ENCODE data around the gene AKAP7.

Gene AKAP7

GRCh38 chr6:131305037-131305850 is 170.0 kb downstream of the AKAP7 start:
- TF ChIP-seq, protein P1, sequence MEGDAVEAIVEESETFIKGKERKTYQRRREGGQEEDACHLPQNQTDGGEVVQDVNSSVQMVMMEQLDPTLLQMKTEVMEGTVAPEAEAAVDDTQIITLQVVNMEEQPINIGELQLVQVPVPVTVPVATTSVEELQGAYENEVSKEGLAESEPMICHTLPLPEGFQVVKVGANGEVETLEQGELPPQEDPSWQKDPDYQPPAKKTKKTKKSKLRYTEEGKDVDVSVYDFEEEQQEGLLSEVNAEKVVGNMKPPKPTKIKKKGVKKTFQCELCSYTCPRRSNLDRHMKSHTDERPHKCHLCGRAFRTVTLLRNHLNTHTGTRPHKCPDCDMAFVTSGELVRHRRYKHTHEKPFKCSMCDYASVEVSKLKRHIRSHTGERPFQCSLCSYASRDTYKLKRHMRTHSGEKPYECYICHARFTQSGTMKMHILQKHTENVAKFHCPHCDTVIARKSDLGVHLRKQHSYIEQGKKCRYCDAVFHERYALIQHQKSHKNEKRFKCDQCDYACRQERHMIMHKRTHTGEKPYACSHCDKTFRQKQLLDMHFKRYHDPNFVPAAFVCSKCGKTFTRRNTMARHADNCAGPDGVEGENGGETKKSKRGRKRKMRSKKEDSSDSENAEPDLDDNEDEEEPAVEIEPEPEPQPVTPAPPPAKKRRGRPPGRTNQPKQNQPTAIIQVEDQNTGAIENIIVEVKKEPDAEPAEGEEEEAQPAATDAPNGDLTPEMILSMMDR (IDR thresholded peaks at IDR 0.05; ENCODE audit: insufficient read depth, low read length, poor library complexity, severe bottlenecking) = no peak
- no peak for DNase-seq (ENCODE audit: extremely low read depth, insufficient read length)
- Histone ChIP-seq H3K27me3 (replicated peaks; ENCODE audit: control insufficient read depth, insufficient read depth, low read length) (no peaks in the 10 kb centered on the region), H3K36me3 (ENCODE audit: control insufficient read depth, insufficient read depth, low read length) (no peaks in the 10 kb centered on the region), H3K4me3 (replicated peaks; ENCODE audit: low read depth, low read length) (no peak overlapping the region)

DNA sequence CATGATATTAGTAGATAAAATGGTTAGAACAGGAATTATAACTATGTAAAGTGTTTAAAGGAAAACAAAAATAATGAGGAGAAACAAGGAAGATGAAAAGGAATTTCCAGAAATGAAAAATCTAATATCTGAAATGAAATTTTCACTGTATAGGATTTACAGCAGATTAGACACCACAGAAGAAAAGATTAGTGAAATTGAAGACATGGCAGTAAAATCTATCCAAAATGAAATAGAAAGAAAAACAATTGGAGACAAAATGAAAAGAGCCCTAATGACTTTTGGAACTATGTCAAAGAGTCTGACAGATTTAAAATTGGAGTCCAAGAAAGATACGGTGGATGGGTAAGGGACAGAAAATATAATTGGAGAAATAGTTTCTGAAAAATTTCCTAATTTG is 174.2 kb downstream of the AKAP7 start:
- no peak for DNase-seq (ENCODE audit: extremely low read depth, insufficient read length)
- H3K4me3 ChIP-seq (replicated peaks; ENCODE audit: low read depth, low read length) = no peak overlapping the region
- TF ChIP-seq, protein P1 (IDR thresholded peaks at IDR 0.05; ENCODE audit: insufficient read depth, low read length, poor library complexity, severe bottlenecking) = no peak
- H3K27me3 ChIP-seq (replicated peaks; ENCODE audit: control insufficient read depth, insufficient read depth, low read length) = no peaks in the 10 kb centered on the region
- H3K36me3 ChIP-seq (ENCODE audit: control insufficient read depth, insufficient read depth, low read length) = no peaks in the 10 kb centered on the region

- Histone ChIP-seq H3K36me3 (ENCODE audit: control insufficient read depth, insufficient read depth, low read length) (no peaks in the 10 kb centered on the region), H3K4me3 (replicated peaks; ENCODE audit: low read depth, low read length) (no peak overlapping the region), H3K27me3 (replicated peaks; ENCODE audit: control insufficient read depth, insufficient read depth, low read length) (no peaks in the 10 kb centered on the region)
- DNase-seq (ENCODE audit: extremely low read depth, insufficient read length) = no peak
- TF ChIP-seq, protein P1 (IDR thresholded peaks at IDR 0.05; ENCODE audit: insufficient read depth, low read length, poor library complexity, severe bottlenecking) = no peak
Measured at GRCh38 chr6:131314838-131315237, 179.6 kb downstream of the AKAP7 start.

DNA sequence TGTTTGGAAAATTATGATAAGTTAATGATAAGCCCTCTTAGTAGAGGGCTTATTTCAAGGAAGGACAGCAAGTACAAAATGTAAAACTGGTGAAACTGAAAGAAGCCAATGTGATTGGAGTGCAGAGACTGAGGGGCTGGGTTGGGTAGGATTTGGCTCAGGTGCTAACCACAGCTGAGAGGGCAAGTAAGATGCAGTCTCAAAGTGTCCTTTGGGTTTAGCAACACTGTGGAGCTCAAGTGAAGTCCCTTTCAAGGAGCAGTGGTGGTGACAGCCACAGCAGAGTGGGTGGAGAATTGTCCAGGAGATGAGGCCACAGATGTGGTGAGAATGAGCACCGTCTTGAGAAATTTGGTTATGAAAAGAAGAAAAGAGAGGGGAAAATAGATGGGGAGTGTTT is 181.4 kb downstream of the AKAP7 start:
- DNase-seq (ENCODE audit: extremely low read depth, insufficient read length) = no peak
- TF ChIP-seq, protein P1 (IDR thresholded peaks at IDR 0.05; ENCODE audit: insufficient read depth, low read length, poor library complexity, severe bottlenecking) = no peak
- H3K27me3 ChIP-seq (replicated peaks; ENCODE audit: control insufficient read depth, insufficient read depth, low read length) = no peaks in the 10 kb centered on the region
- H3K36me3 ChIP-seq (ENCODE audit: control insufficient read depth, insufficient read depth, low read length) = no peaks in the 10 kb centered on the region
- H3K4me3 ChIP-seq (replicated peaks; ENCODE audit: low read depth, low read length) = no peak overlapping the region

DNA sequence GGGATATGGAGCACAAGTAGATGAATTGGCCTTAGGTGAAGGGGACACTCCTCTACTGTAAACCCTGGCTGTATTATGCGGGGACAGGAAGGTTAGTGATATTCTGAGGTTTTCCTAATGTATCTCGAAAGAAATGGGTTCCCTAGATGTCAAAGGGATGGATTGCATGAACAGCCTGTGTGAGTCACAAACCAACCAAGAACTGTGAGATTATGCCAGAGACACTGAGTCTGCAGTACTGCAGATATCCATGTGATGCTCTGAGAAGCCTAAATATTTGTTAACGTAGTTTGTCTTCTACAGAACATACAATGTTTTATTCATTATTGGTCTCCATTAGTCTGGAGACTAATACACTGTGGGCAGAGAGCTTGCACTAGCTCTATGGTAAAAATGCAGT is 182.2 kb downstream of the AKAP7 start:
- no peak for DNase-seq (ENCODE audit: extremely low read depth, insufficient read length)
- TF ChIP-seq, protein P1 (IDR thresholded peaks at IDR 0.05; ENCODE audit: insufficient read depth, low read length, poor library complexity, severe bottlenecking) = no peak
- Histone ChIP-seq H3K36me3 (ENCODE audit: control insufficient read depth, insufficient read depth, low read length) (no peaks in the 10 kb centered on the region), H3K27me3 (replicated peaks; ENCODE audit: control insufficient read depth, insufficient read depth, low read length) (no peaks in the 10 kb centered on the region), H3K4me3 (replicated peaks; ENCODE audit: low read depth, low read length) (no peak overlapping the region)
